GM19372 (cell line): ENCODE data around the gene ATP5F1A.
"Not testable (repeated sequence)": the region's sequence is repeated elsewhere in the genome, so short reads cannot be mapped to it uniquely, and the experiment has no call there.

Source experiments
- ATAC-seq: cut with Tn5 transposase; IDR thresholded peaks from one replicate; pipeline ENCODE4 v1.9.1; 2021; ENCODE audit warnings: mild to moderate bottlenecking, low read depth, moderate library complexity; ENCODE audit not compliant: unreplicated experiment

The ATP5F1A gene

DNA sequence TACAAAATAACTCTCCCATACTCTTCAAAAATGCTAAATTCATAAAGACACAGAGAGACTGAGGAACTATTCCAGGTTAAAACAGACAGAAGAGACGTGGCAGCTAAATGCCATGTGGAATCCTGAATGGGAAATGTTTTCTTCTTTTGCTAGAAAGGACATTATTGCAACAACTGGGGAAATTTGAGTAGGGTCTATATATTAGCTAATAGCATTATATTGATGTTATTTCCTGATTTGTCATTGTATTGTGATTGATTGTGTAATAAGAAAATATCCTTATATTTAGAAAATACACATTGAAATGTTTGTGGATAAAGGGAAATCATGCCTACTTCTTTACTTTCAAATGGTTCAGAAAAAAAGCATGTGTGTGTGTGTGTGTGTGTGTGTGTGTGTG is 49.5 kb downstream of the ATP5F1A start:
- no peak for ATAC-seq

DNA sequence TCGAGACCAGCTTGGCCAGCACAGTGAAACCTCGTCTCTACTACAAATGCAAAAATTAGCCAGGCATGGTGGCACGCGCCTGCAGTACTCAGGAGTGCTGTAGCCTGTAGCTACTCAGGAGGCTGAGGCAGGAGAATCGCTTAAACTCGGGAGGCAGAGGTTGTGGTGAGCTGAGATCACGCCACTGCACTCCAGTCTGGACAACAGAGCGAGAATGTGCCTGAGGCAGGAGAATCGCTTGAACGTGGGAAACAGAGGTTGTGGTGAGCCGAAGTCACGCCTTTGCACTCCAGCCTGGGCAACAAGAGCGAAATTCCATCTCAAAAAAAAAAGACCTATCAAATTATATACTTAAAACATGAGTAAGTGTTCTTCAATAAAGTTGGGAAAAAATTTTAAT is 50.7 kb downstream of the ATP5F1A start:
- not testable (repeated sequence) for ATAC-seq

DNA sequence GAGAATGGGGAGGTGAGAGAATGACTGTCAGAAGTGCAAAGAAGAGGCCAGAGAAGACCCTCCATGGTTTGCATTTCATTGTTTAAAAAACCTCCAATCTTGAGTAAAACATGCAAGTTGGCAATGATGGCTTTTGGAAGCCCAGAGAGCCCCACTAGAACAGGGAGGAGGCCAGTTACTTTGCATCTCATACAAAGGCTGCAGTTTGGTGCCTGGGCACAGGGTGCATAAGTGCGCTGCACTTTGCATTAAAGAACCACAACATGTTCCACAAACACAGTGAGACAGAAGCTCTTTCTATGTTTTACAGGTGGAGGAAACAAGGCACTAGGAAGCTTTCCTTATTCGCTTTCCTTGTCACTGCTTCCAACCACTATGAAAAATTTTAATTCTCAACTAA is 51.4 kb downstream of the ATP5F1A start:
- ATAC-seq: no peak

DNA sequence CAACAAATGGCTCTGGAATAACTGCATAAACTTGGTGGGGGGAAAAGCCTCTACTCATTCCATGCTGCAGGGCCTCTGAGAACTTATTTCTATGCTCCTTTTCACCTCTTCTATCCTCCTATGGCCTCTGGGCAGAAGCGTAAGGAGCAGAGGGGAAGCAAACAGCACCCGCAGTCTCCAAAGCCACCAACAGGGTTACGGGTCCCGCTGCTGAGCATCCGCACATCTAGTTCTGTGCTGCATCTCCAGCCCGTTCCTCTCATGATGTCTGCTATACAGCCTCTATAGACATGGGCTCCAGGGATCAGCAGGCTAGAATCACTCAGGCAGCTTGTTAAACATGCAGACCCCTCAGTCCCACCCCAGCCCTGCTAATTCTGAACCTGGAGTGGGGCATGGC is 52.0 kb downstream of the ATP5F1A start:
- no peak for ATAC-seq

DNA sequence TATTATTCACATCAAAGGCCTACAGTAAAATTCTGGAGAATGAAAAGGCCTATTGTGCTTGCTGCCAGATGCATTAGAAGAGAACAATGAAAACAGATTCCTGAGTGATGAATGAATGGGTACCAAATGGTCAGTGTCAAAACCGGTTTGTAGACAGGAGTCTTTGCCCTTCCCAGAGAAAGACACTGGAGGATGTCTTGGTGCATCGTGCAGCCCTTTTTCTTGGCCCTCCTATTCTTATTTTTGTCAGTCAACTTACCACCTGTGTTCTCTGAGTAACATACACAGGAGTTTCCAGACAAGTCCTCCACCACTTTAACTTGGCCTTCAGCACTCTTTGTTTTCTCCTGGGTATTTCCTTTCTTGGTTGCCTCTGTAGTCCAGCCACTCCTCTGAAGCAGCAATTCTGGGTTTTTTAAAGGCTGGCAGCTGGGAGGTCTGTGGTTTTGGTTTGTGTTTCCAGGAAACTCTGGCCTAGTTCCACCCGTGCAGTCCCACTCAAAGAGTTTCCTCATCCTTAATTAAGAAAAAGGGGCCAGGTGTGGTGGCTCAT is 55.4 kb downstream of the ATP5F1A start:
- ATAC-seq: no peak

DNA sequence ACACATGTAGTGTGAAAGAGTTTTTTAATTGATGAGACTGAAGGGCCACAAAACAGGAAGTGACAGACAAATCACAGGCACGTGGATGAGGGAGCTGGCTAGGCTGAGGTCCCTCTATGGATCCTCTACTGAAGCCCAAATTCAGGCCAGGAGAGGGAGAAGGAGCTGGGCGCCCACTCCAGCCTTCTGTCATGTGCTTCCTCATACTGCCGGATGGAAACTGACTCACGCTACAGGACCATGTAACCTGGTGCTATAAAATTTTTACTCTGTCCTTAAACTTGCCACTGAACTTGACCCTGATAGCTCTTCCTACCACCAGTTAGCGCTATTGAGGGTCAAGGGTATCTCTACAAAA is 57.4 kb downstream of the ATP5F1A start:
- no peak for ATAC-seq

DNA sequence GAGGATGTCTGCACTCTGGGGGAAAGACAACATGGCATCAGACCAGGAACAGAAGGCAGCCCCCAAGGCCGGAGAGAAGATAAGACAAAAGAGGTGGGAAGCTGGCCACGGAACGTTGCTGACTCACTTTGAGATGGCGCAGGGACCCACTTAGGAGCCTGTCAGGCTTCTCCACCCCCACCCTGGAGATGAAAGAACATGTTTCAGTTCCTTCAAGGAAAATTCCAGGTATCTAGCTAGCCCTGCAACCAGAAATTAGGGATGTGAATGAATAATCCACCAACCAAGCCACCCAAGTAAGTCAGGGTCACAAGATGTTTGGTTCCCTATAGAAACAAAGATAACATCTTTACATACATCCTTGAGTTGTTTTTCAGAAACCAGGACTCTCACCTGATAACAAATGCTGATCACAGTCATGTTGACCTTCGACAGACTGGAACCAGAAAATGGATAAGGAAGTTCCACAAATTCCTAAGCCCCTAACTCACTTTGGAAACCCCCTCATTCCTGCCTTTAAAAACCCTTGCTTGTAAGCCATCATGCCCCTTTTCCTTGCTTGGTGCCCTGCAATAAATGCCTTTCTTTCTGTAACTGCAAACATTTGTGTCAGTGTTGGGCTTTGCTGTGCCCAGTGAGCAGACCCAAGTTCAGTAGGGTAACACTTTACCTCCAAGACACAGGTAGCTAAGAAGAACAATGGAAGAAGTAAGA is 57.9 kb downstream of the ATP5F1A start:
- no peak for ATAC-seq

DNA sequence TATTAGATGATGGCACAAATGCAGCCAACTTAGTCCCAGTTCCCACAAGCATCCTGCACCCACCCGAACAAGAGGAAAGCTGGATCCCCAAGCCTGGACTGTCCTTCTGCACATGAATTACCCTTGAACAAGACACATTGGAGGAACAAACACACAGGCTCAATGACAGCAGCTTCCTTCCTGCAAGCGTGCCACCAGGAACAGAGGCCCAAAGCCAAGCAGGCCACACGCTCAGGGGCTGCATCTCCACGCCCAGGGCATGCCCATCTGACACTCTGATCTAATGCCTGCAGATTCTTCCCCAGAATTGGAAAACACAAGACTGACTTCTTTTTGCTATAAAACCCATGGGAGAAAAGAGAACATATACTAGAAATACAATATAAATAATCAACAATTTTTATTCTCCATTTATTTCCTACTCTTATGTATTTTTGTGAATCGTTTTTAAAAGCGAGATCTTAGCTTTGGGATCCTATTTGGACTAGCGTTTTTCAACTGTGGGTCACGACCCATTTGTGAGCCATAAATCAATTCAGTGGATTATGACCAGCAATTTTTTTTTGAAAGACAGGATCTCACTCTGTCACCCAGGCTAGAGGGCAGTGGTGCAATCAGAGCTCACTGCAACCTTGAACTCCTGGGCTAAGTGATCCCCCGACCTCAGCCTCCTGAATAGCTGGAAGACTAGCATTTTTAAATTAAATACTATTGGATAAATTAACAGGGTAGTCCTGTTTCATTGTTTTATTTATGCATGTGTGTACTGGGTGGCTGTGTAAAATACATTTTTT is 60.4 kb downstream of the ATP5F1A start:
- ATAC-seq: no peak

DNA sequence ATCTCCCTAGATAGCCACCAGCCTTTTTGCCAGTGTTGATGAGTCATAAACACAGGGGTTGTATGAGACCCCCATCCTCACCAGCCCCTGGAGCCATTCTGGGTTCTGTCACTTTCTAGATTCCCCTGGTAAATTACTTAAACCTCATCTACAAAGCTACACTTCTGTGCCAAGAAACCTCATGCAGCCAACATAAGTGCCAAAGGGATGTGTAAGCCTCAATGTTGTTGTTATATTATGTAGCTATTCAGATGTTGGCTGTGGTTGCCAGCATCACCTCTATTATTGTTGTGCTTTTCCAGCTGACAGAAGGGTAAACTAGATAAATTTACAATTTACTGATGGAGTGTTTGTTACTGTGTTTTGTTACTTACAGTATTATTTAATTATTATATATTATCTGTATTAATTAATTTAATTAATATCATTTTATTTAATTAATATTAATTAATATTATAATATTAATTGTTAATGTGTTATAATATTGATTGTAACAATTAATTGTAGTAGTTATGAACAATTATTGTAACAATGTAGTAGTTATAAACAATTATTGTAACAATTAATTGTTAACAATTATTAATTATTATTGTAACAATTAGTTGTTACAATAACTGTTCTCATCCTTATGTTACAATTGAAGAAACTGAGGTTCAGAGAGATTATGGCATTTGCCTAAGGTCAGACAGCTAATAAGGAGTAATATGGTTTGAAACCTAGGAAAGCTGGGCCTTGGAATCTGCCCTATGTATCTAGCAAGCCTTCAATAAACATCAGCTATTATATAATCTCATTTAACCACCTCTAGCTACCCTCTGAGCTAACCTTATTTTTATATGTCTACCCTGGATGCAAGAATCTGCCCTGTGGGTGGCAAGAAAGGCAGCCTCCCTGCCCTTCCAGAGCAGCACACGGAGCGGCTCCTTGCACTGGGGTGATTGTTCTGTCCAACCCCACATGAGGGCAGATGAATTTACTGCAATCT is 62.1 kb downstream of the ATP5F1A start:
- no peak for ATAC-seq

DNA sequence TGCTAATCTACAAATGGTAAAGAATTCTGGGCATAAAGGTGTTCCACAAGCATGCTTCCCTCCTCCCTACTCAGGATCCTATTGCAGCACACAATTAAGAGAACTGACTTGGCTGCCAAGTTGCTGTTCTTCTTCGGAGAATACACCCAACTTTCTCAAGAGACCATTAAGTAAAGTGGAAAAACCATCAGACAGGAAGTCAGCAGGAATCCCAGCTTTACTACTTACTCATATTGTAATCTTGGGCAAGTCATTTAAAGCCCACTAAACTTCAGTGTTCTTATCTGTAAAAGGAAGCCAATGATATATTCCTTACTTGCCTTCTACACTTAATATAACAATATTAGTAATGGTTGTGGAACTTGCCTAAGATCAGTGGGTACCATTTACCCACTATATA is 63.9 kb downstream of the ATP5F1A start:
- ATAC-seq: no peak

DNA sequence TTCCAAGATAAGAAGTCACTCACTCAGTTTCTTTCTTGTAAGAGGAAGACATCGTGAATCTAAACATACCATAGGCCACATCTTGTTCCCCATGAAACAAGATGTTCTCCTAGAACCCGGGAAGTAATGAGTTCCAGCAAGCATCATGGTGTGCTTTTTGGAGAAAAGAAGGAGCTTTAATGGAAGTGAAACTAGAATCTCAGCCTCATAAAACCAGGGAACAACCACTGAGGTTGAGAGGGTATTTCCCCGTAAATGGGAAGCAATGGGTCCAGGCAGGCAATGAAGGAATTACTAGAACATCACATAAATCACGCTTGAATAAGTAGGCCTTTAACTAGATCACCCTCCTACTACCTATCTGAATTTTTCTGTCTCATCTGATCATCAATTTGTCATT is 66.4 kb downstream of the ATP5F1A start:
- no peak for ATAC-seq
